NCI-H146 (cell line): ENCODE results near the gene TBXT.
"Not testable (repeated sequence)": the region's sequence is repeated elsewhere in the genome, so short reads cannot be mapped to it uniquely, and the experiment has no call there.

Source experiments
- DNase-seq: peaks from one replicate; lab custom pipeline; 2025; lab: John Stamatoyannopoulos, UW

The TBXT gene, protein sequence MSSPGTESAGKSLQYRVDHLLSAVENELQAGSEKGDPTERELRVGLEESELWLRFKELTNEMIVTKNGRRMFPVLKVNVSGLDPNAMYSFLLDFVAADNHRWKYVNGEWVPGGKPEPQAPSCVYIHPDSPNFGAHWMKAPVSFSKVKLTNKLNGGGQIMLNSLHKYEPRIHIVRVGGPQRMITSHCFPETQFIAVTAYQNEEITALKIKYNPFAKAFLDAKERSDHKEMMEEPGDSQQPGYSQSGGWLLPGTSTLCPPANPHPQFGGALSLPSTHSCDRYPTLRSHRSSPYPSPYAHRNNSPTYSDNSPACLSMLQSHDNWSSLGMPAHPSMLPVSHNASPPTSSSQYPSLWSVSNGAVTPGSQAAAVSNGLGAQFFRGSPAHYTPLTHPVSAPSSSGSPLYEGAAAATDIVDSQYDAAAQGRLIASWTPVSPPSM

GRCh38 chr6:166167801-166168615, at the start of gene TBXT:
TBXT (minus strand) TSS chr6:166167851; CDS start chr6:166167591, 260 bp downstream.
- DNase-seq, result no peak

- no peak for DNase-seq
These were observed 39.6 kb upstream of the TBXT start for GRCh38 chr6:166207284-166207561.

DNA sequence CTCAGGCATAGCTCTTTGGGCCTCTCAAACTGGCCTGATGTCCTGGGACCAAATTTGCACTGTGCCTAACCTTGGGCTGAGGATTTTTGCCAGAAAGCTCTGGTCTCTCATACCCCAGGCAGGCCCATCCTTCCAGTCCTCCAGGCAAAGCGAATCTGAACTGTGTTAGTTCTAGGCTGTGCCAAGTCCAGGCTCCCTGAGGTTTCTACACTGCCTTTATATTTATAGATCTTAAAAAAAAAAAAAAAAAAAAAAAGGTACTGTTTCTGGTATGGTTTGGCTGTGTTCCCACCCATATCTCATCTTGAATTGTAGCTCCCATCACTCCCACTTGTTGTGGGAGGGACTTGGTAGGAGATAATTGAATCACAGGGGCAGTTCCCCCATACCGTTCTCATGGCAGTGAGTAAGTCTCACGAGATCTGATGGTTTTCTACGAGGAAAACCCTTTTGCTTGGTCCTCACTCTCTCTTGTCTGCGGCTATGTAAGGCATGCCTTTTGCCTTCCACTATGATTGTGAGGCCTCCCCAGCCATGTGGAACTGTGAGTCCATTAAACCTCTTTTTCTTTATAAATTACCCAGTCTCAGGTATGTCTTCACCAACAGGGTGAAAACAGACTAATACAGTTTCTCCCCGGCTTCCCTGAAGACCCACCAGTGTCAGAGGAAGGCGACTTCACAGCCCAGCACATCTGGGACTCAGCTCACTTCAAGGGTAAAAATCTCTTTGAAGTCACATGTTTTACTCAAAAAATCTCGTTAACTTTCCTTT, 39.0 kb upstream of the TBXT start:
- no peak for DNase-seq

GRCh38 chr6:166206066-166206465, 38.4 kb upstream of the TBXT start:
- DNase-seq, result no peak

DNA sequence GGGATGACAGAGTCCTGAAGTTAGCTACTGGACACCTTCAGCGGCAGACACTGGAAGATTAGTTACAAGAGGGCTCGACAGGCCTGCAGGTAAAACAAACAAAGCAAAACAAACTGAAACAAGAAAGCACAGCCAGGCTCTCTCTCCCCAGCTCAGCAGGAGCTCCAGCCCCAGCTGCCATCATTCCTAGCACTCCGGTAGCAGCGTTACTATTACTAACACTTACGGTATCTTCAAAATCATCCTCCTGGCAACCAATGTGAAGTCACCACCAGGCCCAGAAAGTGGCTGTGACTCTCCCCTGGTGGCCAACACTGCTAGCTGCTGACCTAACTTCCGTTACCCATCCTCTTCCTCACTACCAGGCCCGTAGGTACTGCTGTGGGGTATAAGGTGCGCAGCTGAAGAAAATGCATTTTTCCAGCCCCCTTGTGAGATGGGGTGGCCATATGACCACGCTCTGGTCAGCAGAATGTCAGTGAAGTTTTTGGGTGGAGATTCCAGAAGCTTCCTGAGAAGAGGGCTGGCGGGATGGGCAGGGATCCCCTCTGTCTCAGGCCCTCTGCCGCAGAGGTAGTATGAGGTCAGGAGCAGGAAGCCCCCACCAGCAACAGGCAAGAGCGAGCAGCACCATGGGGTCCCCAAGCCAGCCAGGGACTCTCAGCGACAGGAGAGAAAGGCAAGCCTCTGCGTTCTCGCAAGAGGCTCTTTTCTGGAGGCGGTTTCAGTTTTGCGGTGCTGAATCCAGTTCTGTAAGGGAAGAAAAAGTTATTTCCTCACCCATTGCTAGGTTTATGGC, 37.4 kb upstream of the TBXT start:
- peak; percentile 41 for DNase-seq

DNA sequence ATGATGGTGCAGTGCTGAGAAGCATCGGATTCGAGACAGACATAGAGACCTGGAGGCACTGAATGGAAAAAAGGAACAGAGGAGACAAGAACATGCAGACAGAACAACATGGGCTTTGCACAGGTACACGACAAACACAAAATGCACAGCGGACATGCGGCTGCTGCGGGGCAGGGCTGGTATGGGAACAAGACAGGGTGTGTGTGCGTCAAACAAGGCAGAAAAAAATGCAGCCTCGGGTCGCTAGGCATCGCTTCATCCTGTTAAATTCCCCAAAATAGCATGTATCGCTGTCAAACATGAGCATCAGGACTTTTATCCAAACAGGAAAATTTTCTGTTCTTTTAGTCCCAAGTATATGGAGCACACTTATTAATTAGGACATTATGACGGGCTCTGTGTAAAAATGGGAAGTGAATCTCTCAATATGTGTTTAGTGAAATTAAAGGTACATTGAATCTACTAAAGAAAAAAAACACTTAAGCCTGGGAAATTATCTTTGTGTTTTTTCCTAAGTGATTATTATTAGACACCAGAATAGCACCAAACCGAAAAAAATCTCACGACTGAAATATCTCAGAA, 36.1 kb upstream of the TBXT start:
- no peak for DNase-seq

DNA sequence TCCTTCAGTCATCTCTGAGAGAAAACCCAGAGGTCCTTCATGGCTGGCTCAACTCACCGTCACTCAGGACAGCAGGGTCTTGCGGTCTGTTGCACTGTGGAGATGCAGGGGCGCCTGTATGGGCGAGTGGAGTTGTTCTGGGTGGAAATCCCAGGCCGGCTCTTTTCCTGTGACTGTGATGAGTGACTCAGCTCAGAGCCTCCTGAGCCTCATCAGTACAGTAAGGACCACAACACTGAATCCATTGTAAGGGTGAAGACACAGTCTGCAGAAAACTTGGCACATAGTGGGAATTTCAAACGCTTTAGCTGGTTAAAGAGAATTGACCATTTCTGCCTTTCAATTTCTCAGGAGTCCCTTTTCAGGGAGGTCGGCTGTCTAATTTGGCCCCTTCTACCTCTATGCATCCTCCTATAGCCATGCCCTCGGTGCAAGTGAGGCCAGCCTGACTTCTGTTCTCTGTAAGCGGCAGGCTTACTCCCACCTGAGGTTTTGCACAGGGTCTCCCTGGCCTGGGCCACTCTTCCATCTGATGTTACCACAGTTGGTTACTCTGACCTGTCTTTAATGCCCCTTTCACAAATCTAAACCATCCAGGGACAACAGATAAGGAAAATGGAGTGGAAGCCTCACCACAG, 35.5 kb upstream of the TBXT start:
- no peak for DNase-seq

- DNase-seq, result no peak
These were observed 34.7 kb upstream of the TBXT start for GRCh38 chr6:166202321-166202733.

DNA sequence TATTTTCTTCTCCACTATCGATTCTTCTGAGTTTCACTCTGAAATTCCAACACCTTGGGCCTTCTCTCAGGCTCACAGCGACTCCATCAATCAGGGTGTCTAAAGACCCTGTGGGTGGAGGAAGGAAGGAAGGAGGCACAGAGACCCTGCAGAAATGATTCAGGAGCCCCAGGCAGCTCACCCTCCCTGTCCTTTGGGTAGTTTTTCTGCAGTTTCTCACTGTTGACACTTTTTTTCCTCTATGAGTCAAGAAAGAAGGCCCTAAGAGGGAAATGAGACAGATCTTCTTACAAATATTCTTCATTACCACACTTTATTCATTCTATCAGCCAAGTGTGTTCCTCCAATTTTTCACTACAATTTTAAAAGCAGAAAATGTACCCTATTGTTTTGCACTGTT, 34.2 kb upstream of the TBXT start:
- DNase-seq, result no peak

GRCh38 chr6:166197361-166197760, 29.7 kb upstream of the TBXT start:
- no peak for DNase-seq

DNA sequence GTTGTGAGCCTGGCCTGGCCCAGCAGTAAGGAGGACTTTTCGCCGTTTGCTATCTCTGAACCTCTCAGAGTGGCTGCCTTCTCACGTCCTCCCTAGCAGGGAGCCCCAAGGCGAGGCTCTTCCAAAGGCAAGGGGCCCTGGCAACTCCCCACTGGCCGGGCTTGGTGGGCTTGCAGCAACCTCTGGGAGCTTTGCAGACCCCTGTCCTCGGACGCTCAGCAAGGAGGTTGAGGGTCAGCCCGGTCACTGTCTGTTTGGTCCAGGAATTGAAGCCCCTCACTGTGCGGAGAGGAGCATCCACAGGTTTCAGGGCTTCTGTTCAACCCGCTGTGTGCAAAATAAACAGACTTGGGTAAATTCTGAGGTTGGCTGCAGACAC, 28.2 kb upstream of the TBXT start:
- no peak for DNase-seq

- DNase-seq, result peak; percentile 37
These were observed 27.5 kb upstream of the TBXT start for GRCh38 chr6:166194914-166195859.

GRCh38 chr6:166192557-166192956, 24.9 kb upstream of the TBXT start:
- DNase-seq, result no peak

- DNase-seq, result no peak
These were observed 24.5 kb upstream of the TBXT start for GRCh38 chr6:166192136-166192535.

- no peak for DNase-seq
These were observed 12.1 kb upstream of the TBXT start for GRCh38 chr6:166179704-166180103.

DNA sequence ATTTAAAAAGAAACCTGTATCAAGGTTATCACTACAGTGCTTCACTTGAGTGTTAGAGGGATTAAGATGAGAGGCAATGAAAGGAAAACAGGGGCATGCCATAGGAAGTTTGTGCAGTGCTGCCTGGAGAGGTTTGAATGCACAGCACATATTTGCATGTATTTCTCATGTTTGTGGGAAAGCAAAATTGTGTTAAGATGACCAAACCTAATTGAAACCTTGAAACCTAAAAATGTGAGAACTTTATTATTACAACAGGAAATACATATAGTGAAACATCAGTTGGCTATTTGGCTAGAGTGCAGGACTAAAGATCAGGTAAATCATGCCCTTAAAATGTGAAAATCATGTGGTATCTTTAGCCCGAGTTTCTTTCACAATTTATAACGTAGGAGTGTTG, 8.5 kb upstream of the TBXT start:
- no peak for DNase-seq

GRCh38 chr6:166175093-166175492, 7.4 kb upstream of the TBXT start:
- not testable (repeated sequence) for DNase-seq

DNA sequence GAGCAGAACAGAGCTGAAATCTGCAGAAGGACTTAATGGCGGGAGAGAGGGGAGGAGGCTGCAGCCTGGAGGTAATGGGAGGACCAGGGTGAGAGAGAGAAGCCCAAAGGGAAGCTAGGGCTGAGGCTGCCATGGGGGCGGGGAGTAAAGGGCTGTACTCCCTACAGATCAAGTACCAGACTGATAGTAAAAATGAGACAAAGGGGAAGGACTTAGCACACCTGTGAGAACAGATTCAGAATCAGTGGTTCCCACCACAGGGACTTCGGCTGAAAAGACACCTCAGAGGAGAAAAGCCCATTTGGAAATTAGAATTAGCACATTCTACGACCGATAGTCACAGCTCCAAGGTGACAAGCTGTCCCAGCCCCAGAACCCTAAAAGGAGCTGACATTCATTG, 6.4 kb upstream of the TBXT start:
- DNase-seq, result no peak

DNA sequence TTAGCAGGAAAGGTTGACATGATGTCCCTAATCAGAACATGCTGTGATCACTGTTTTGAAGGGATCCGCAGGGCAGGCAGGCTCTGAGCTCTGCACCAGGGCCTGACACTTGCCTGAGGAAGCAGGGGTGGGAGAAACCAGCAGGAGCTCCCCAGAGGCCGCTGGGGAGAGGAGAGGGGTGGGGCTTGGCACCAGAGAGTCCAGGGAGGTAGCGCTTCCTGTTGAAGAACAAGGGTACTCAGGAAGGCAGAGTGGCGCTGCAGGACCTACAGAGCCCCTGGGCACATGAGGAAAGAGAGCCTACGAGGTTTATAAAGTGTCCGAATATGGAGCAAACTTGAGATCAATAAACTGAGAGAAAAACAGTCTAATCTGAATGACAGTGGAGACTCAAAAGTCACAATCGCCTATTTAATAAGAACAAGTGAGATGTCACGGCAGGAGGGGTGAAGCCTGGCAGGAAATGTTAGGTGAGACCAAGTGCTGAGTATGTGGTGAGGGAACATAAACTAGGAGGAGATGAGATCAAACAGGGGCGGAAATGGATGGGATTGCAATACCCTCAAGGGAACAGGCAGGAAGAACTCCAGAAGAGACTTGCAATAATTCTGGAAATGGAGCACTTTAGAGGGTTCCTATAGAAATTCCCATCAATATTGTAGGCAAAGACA, 5.8 kb upstream of the TBXT start:
- no peak for DNase-seq
